Smooth muscle cell (in vitro differentiated cells): ENCODE data around the gene SDCBP2. TPM values are rescaled to one million over a fixed set of nuclear protein-coding genes. Genes with fewer than 3 reads are reported as not detected.

Experiments
- DNase-seq: peaks from one replicate; lab custom pipeline; 2025; ENCODE audit not compliant: unreplicated experiment; lab: John Stamatoyannopoulos, UW
- H2AFZ ChIP-seq: fragments of 200-600 bp; sonication (generic); 2 replicates; pipeline ENCODE4 v1.6.0; 2016; ENCODE audit warnings: antibody characterized with exemption, low read depth, mild to moderate bottlenecking
- H3F3A ChIP-seq: fragments of 200-600 bp; sonication (generic); 2 replicates; pipeline ENCODE4 v1.6.0; 2017; ENCODE audit warnings: antibody characterized with exemption, low read depth
- H3K27ac ChIP-seq: fragments of 200-600 bp; sonication (generic); 2 replicates; pipeline ENCODE4 v1.5.1; 2016; ENCODE audit warnings: low read depth, mild to moderate bottlenecking
- H3K27me3 ChIP-seq: fragments of 200-600 bp; sonication (generic); 2 replicates; pipeline ENCODE4 v1.6.1; 2016; ENCODE audit warnings: low read depth, mild to moderate bottlenecking
- H3K36me3 ChIP-seq: fragments of 200-600 bp; sonication (generic); 2 replicates; pipeline ENCODE4 v1.5.1; 2016; ENCODE audit warnings: low read depth
- H3K4me1 ChIP-seq: fragments of 200-600 bp; sonication (generic); 2 replicates; pipeline ENCODE4 v1.5.1; 2016; ENCODE audit warnings: low read depth
- H3K4me2 ChIP-seq: fragments of 200-600 bp; sonication (generic); 2 replicates; pipeline ENCODE4 v1.6.0; 2016; ENCODE audit warnings: mild to moderate bottlenecking
- H3K4me3 ChIP-seq: fragments of 200-600 bp; sonication (generic); 2 replicates; pipeline ENCODE4 v1.5.1; 2016; ENCODE audit warnings: mild to moderate bottlenecking
- H3K79me2 ChIP-seq: fragments of 200-600 bp; sonication (generic); 2 replicates; pipeline ENCODE4 v1.6.0; 2016; ENCODE audit warnings: low read depth, mild to moderate bottlenecking
- H3K9ac ChIP-seq: fragments of 200-600 bp; sonication (generic); 2 replicates; pipeline ENCODE4 v1.6.0; 2016; ENCODE audit warnings: low read depth
- H3K9me3 ChIP-seq: fragments of 200-600 bp; sonication (generic); replicated peaks from 2 replicates; pipeline ENCODE4 v1.5.1; 2016; ENCODE audit warnings: low read depth
- H4K20me1 ChIP-seq: fragments of 200-600 bp; sonication (generic); 2 replicates; pipeline ENCODE4 v1.6.0; 2016; ENCODE audit warnings: low read depth
- WGBS: methylation state at CpG from one replicate; pipeline ENCODE4 v1.1.7; 2016; ENCODE audit warnings: low lambda C conversion rate; 5-methylcytosine and 5-hydroxymethylcytosine counted together
- polyA plus RNA-seq: library from polyadenylated mRNA; unstranded; fragments of >200 nt; fragmentation: Nextera tagmentation; extraction: Ambion mirVana; gene quantifications from 2 replicates; pipeline ENCODE4 v1.2.1, GENCODE V29; 2016
- total RNA-seq: library from RNA; depleted of rRNA; stranded (reverse); fragments of >200 nt; gene quantifications from 2 replicates; pipeline ENCODE4 v1.2.3, GENCODE V29; 2014
- TF ChIP-seq, protein P1 (sequence below): fragments of 200-600 bp; sonication (generic); IDR thresholded peaks from 2 replicates; pipeline ENCODE4 v1.5.1; 2017; ENCODE audit warnings: borderline replicate concordance, mild to moderate bottlenecking, antibody characterized with exemption; ENCODE audit not compliant: insufficient read depth, poor library complexity, severe bottlenecking

The SDCBP2 gene
- total and polyA plus RNA-seq, 2 experiments from 2014 or later = 3.6 to 4.7 TPM

DNA sequence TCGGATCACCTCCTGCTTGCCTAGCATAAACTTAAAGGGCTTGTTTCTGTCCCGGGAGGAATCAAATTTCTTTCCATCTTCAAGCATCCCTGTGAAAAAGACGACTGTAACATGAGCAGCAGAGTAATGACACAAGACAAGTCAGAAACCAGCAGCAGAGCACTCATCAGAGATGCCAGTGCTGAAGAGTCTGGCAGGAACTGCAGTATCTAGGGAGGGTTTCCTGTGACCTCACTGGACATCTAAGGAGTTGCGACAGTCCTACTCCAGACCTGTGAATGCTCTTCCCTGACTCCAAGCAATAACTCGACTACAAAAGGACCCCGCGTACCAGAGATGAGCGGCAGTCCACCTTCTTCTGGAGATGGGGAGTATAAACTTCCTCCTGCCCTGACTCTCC lies 46.6 kb upstream of the SDCBP2 start:
- TF ChIP-seq, protein P1, sequence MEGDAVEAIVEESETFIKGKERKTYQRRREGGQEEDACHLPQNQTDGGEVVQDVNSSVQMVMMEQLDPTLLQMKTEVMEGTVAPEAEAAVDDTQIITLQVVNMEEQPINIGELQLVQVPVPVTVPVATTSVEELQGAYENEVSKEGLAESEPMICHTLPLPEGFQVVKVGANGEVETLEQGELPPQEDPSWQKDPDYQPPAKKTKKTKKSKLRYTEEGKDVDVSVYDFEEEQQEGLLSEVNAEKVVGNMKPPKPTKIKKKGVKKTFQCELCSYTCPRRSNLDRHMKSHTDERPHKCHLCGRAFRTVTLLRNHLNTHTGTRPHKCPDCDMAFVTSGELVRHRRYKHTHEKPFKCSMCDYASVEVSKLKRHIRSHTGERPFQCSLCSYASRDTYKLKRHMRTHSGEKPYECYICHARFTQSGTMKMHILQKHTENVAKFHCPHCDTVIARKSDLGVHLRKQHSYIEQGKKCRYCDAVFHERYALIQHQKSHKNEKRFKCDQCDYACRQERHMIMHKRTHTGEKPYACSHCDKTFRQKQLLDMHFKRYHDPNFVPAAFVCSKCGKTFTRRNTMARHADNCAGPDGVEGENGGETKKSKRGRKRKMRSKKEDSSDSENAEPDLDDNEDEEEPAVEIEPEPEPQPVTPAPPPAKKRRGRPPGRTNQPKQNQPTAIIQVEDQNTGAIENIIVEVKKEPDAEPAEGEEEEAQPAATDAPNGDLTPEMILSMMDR = no peak
- Histone ChIP-seq H3F3A (peaks cover 15% of the 10 kb centered on the region), H3K36me3 (no peaks in the 10 kb centered on the region), H3K9me3 (no peaks in the 10 kb centered on the region), H3K27me3 (no peaks in the 10 kb centered on the region), H3K4me1 (peaks cover 9% of the 10 kb centered on the region), H3K9ac (no peak overlapping the region), H3K79me2 (peaks cover 87% of the 10 kb centered on the region), H3K4me2 (no peak overlapping the region), H2AFZ (no peak overlapping the region), H4K20me1 (peaks cover 98% of the 10 kb centered on the region), H3K4me3 (no peak overlapping the region), H3K27ac (no peak overlapping the region)
- DNase-seq = no peak
- WGBS = 69% methylated on average over 8 of the region's 8 CpGs

DNA sequence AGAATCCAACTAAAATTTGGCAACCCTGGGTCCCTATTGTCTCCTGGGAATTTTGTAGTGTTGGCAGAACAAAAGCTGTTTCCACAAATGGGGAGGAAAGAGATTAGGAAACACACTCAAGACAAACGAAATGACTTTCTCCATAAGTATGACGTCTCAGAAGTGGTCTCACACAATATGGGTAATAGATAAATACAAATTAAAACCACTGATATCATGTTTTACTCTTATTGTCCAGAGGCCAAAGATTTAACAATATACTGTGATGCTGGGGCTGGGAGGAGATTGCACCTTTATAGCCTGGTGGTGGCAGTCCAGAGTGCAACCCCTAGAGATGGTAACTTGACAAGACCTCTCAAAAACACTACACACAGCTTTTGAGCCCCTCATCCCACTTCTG lies 45.3 kb upstream of the SDCBP2 start:
- no peak overlapping the region for H3K27ac ChIP-seq
- 95% methylated on average over 2 of the region's 2 CpGs for WGBS
- H3K4me1 ChIP-seq = peaks cover 8% of the 10 kb centered on the region

DNA sequence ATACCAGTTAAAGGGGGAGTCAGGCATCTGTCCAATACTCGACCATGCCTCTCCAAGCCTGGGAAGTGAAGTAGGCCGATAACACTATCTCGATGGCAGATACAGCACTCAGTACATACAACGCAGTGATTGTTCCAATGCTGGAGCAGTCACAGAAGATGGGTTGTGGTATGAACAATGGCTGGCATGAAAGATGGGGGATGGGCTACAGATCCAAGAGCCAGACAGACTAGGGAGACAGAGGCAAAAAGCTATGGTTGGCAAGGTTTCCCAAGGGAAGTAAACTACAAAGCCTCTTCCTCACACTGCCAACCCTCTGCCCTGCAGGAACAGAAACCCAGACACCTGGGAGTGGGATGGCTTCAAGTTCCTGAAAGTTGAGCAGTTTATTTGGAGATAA lies 44.7 kb upstream of the SDCBP2 start:
- 89% methylated on average over 4 of the region's 4 CpGs for WGBS

More for the DNA sequence above, 45.3 kb upstream of the SDCBP2 start:
- Histone ChIP-seq H3K4me2 (no peak overlapping the region), H2AFZ (no peak overlapping the region), H4K20me1 (peaks cover 95% of the 10 kb centered on the region), H3K9me3 (no peaks in the 10 kb centered on the region), H3K9ac (no peak overlapping the region), H3K27me3 (no peaks in the 10 kb centered on the region), H3K36me3 (no peaks in the 10 kb centered on the region), H3K79me2 (peaks cover 76% of the 10 kb centered on the region), H3F3A (peaks cover 13% of the 10 kb centered on the region), H3K4me3 (no peak overlapping the region)
- TF ChIP-seq, protein P1 = no peak
- no peak for DNase-seq

DNA sequence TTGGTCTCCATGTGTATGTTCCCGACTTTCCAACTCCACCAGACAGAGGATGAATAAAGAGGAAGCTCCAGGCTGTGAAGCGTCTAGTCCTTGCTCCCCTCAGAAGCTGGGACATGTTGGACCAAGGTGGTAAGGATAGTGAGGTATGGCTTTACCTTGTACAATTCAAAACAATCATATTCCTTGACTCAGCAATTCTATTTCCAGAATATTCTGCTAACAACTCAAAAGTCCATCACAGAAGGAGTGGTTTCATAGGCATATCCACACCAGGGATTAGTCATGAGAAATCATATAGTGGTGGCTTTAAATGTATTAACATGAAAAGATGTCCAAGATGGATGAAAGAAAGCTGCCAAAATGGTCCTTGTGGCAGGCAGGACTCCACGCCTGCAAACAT lies 44.1 kb upstream of the SDCBP2 start:
- peaks cover 2% of the 10 kb centered on the region for H3K36me3 ChIP-seq
- TF ChIP-seq, protein P1 = no peak
- no peaks in the 10 kb centered on the region for H3K27me3 ChIP-seq
- DNase-seq = no peak
- H3K27ac ChIP-seq = no peak overlapping the region
- H3K9me3 ChIP-seq = no peaks in the 10 kb centered on the region
- H3K4me1 ChIP-seq = peaks cover 8% of the 10 kb centered on the region
- H2AFZ ChIP-seq = no peak overlapping the region
- WGBS = 96% methylated on average over 3 of the region's 3 CpGs
- peaks cover 64% of the 10 kb centered on the region for H3K79me2 ChIP-seq
- peaks cover 94% of the 10 kb centered on the region for H4K20me1 ChIP-seq
- no peak overlapping the region for H3K4me3 ChIP-seq
- H3F3A ChIP-seq = peaks cover 10% of the 10 kb centered on the region
- no peak overlapping the region for H3K4me2 ChIP-seq
- no peak overlapping the region for H3K9ac ChIP-seq

More for the DNA sequence above, 44.7 kb upstream of the SDCBP2 start:
- H3K27me3 ChIP-seq = no peaks in the 10 kb centered on the region
- peaks cover 8% of the 10 kb centered on the region for H3K4me1 ChIP-seq
- no peak overlapping the region for H3K4me3 ChIP-seq
- no peak overlapping the region for H3K4me2 ChIP-seq
- no peaks in the 10 kb centered on the region for H3K36me3 ChIP-seq
- H3K79me2 ChIP-seq = peaks cover 69% of the 10 kb centered on the region
- no peaks in the 10 kb centered on the region for H3K9me3 ChIP-seq
- TF ChIP-seq, protein P1 = no peak
- peaks cover 10% of the 10 kb centered on the region for H3F3A ChIP-seq
- no peak overlapping the region for H3K27ac ChIP-seq
- H3K9ac ChIP-seq = no peak overlapping the region
- H4K20me1 ChIP-seq = peaks cover 94% of the 10 kb centered on the region
- no peak for DNase-seq
- H2AFZ ChIP-seq = no peak overlapping the region
